Neural progenitor cell (in vitro differentiated cells): ENCODE measurements around the gene STOM. TPM values are rescaled to one million over a fixed set of nuclear protein-coding genes. Genes with fewer than 3 reads are reported as not detected.

Experiments
- DNase-seq: peaks from one replicate; pipeline ENCODE4 v3.0.0-alpha.2; 2016; ENCODE audit warnings: low spot score
- H2AFZ ChIP-seq: fragments of 200-600 bp; sonication (generic); replicated peaks from 2 replicates; pipeline ENCODE4 v1.6.1; 2016; ENCODE audit warnings: antibody characterized with exemption
- H3F3A ChIP-seq: fragments of 200-600 bp; sonication (generic); 2 replicates; pipeline ENCODE4 v1.6.1; 2016; ENCODE audit warnings: antibody characterized with exemption, low read depth
- H3K27ac ChIP-seq: fragments of 200-600 bp; sonication (generic); 2 replicates; pipeline ENCODE4 v1.5.1; 2016; ENCODE audit warnings: mild to moderate bottlenecking
- H3K27me3 ChIP-seq: fragments of 200-600 bp; sonication (generic); 2 replicates; pipeline ENCODE4 v1.6.1; 2016; ENCODE audit warnings: mild to moderate bottlenecking, moderate library complexity
- H3K36me3 ChIP-seq: fragments of 200-600 bp; sonication (generic); 2 replicates; pipeline ENCODE4 v1.5.1; 2016
- H3K4me1 ChIP-seq: fragments of 200-600 bp; sonication (generic); 2 replicates; pipeline ENCODE4 v1.6.1; 2016; ENCODE audit warnings: mixed run types
- H3K4me2 ChIP-seq: fragments of 200-600 bp; sonication (generic); 2 replicates; pipeline ENCODE4 v1.6.1; 2016
- H3K4me3 ChIP-seq: fragments of 200-600 bp; sonication (generic); 2 replicates; pipeline ENCODE4 v1.5.1; 2016
- H3K79me2 ChIP-seq: fragments of 200-600 bp; sonication (generic); 2 replicates; pipeline ENCODE4 v1.6.1; 2016; ENCODE audit warnings: low read depth
- H3K9ac ChIP-seq: fragments of 200-600 bp; sonication (generic); 2 replicates; pipeline ENCODE4 v1.6.1; 2016
- H3K9me3 ChIP-seq: fragments of 200-600 bp; sonication (generic); 2 replicates; pipeline ENCODE4 v1.5.1; 2016; ENCODE audit warnings: low read depth
- H4K20me1 ChIP-seq: fragments of 200-600 bp; sonication (generic); 2 replicates; pipeline ENCODE4 v1.6.1; 2016; ENCODE audit warnings: low read depth
- H3K27ac Mint-ChIP-seq: 3 replicates; pipeline ENCODE4 v1.8.0; 2021; ENCODE audit warnings: mixed read lengths
- H3K27me3 Mint-ChIP-seq: 2 replicates; pipeline ENCODE4 v1.8.0; 2022; ENCODE audit warnings: low read depth, mild to moderate bottlenecking, inconsistent platforms, moderate library complexity, mixed read lengths; ENCODE audit not compliant: insufficient read depth
- H3K36me3 Mint-ChIP-seq: 3 replicates; pipeline ENCODE4 v1.8.0; 2021; ENCODE audit warnings: mixed read lengths
- H3K4me1 Mint-ChIP-seq: 3 replicates; pipeline ENCODE4 v1.8.0; 2021; ENCODE audit warnings: mixed read lengths
- H3K4me3 Mint-ChIP-seq: 3 replicates; pipeline ENCODE4 v1.8.0; 2021; ENCODE audit warnings: mild to moderate bottlenecking, moderate library complexity, mixed read lengths
- H3K9me3 Mint-ChIP-seq: 3 replicates; pipeline ENCODE4 v1.8.0; 2020; ENCODE audit warnings: mixed read lengths
- CTCF ChIP-seq: fragments of 200-600 bp; sonication (generic); IDR thresholded peaks from 2 replicates; pipeline ENCODE4 v1.5.1; 2017; ENCODE audit warnings: antibody characterized with exemption, mild to moderate bottlenecking
- EZH2 ChIP-seq: fragments of 200-600 bp; sonication (generic); IDR thresholded peaks from 2 replicates; pipeline ENCODE4 v1.6.1; 2017; ENCODE audit warnings: antibody characterized with exemption, mild to moderate bottlenecking, moderate library complexity
- EZH2phosphoT487 ChIP-seq: fragments of 200-600 bp; sonication (generic); IDR thresholded peaks from 2 replicates; pipeline ENCODE4 v1.6.1; 2017; ENCODE audit warnings: antibody characterized with exemption
- total RNA-seq: library from RNA; depleted of rRNA; stranded (reverse); fragments of >200 nt; gene quantifications from 2 replicates; pipeline ENCODE4 v1.2.3, GENCODE V29; 2015; ENCODE audit warnings: low replicate concordance

STOM gene
- total RNA-seq, 1 donor from 2014 or later: 99.4 TPM

GRCh38 chr9:121376214-121376830 lies 6.3 kb upstream of the STOM start:
- Mint-ChIP-seq H3K27me3 (no peaks in the 10 kb centered on the region), H3K9me3 (no peaks in the 10 kb centered on the region), H3K27ac (no peak overlapping the region), H3K4me1 (no peaks in the 10 kb centered on the region), H3K4me3 (no peak overlapping the region), H3K36me3 (no peaks in the 10 kb centered on the region)
- no peak for DNase-seq
- Histone ChIP-seq H2AFZ (no peak overlapping the region), H3F3A (no peaks in the 10 kb centered on the region), H3K27ac (no peak overlapping the region), H3K9me3 (no peaks in the 10 kb centered on the region), H3K4me3 (no peak overlapping the region), H3K27me3 (no peaks in the 10 kb centered on the region), H3K9ac (no peak overlapping the region), H3K79me2 (no peaks in the 10 kb centered on the region), H4K20me1 (no peaks in the 10 kb centered on the region), H3K4me1 (no peaks in the 10 kb centered on the region), H3K4me2 (no peak overlapping the region), H3K36me3 (no peaks in the 10 kb centered on the region)
- TF ChIP-seq EZH2phosphoT487: no peak
- TF ChIP-seq CTCF: peak; percentile 26
- TF ChIP-seq EZH2: no peak

- Histone ChIP-seq H4K20me1 (no peaks in the 10 kb centered on the region), H3K9ac (no peak overlapping the region), H3K79me2 (peaks cover 9% of the 10 kb centered on the region), H3K27ac (no peak overlapping the region), H3F3A (peaks cover 8% of the 10 kb centered on the region), H3K9me3 (no peaks in the 10 kb centered on the region), H3K27me3 (no peaks in the 10 kb centered on the region), H3K4me3 (no peak overlapping the region), H2AFZ (no peak overlapping the region), H3K4me2 (no peak overlapping the region), H3K36me3 (no peaks in the 10 kb centered on the region), H3K4me1 (peaks cover 7% of the 10 kb centered on the region)
- Mint-ChIP-seq H3K27ac (no peak overlapping the region), H3K27me3 (peaks cover 15% of the 10 kb centered on the region), H3K36me3 (no peaks in the 10 kb centered on the region), H3K9me3 (peaks cover 4% of the 10 kb centered on the region), H3K4me3 (no peak overlapping the region), H3K4me1 (peaks cover 10% of the 10 kb centered on the region)
- TF ChIP-seq CTCF (no peak), EZH2 (no peak), EZH2phosphoT487 (no peak)
- DNase-seq: no peak
Observed at GRCh38 chr9:121373011-121373729, 3.1 kb upstream of the STOM start.

GRCh38 chr9:121372239-121373010 lies 2.4 kb upstream of the STOM start:
- H3K9me3 Mint-ChIP-seq: peaks cover 4% of the 10 kb centered on the region

More at GRCh38 chr9:121372239-121373010, 2.4 kb upstream of the STOM start:
- no peak overlapping the region for H3K9ac ChIP-seq
- H3K4me1 ChIP-seq: peaks cover 14% of the 10 kb centered on the region
- H3K27ac ChIP-seq: no peak overlapping the region
- peaks cover 16% of the 10 kb centered on the region for H3K27me3 Mint-ChIP-seq
- H3K9me3 ChIP-seq: no peaks in the 10 kb centered on the region
- no peaks in the 10 kb centered on the region for H3K36me3 Mint-ChIP-seq
- peaks cover 9% of the 10 kb centered on the region for H3K79me2 ChIP-seq
- H3K4me1 Mint-ChIP-seq: peaks cover 17% of the 10 kb centered on the region
- no peak for DNase-seq
- no peaks in the 10 kb centered on the region for H4K20me1 ChIP-seq
- H3K4me3 Mint-ChIP-seq: no peak overlapping the region
- H3K4me2 ChIP-seq: no peak overlapping the region
- no peaks in the 10 kb centered on the region for H3K36me3 ChIP-seq
- no peak overlapping the region for H2AFZ ChIP-seq
- TF ChIP-seq EZH2: no peak
- no peak for TF ChIP-seq CTCF
- TF ChIP-seq EZH2phosphoT487: no peak
- no peak overlapping the region for H3K4me3 ChIP-seq
- peaks cover 16% of the 10 kb centered on the region for H3F3A ChIP-seq
- no peak overlapping the region for H3K27ac Mint-ChIP-seq
- H3K27me3 ChIP-seq: no peaks in the 10 kb centered on the region
